Naive thymus-derived CD8-positive, alpha-beta T cell (primary cell): Measurements from ENCODE around the gene ULK2. TPM values are rescaled to one million over a fixed set of nuclear protein-coding genes. Genes with fewer than 3 reads are reported as not detected.
"Not testable (repeated sequence)": the region's sequence is repeated elsewhere in the genome, so short reads cannot be mapped to it uniquely, and the experiment has no call there.

Experiments
- ATAC-seq, 2 donors: fragments of 150-1000 bp; cut with Tn5 transposase in 1 of 2; sonication (Bioruptor Pico), chemical (Tn5 transposase) in 1 of 2; 1 replicate in 1 of 2; 2 replicates in 1 of 2; pipeline ENCODE4 v1.10.0; 2021; ENCODE audit warnings: mild to moderate bottlenecking in 2 of 2, moderate library complexity in 2 of 2
- POLR2A ChIA-PET: fragments of 350-600 bp; sonication (Branson Sonifier 250); formaldehyde crosslinking; loops from one replicate; lab custom pipeline; 2021; ENCODE audit warnings: antibody characterized with exemption; lab: Charles Lee
- DNase-seq, 10 donors: peaks; one replicate each; pipeline versions ENCODE4 v3.0.0 to v3.0.0-alpha.2; 2020 to 2022
- H3K27ac Mint-ChIP-seq, 10 donors: one replicate each; pipeline ENCODE4 v1.8.0; 2020 to 2022; ENCODE audit warnings: mild to moderate bottlenecking in 10 of 10, mixed read lengths in 10 of 10, moderate library complexity in 4 of 10, inconsistent platforms in 1 of 10
- H3K27me3 Mint-ChIP-seq, 5 donors: one replicate each; pipeline ENCODE4 v1.8.0; 2021 to 2022; ENCODE audit warnings: mixed read lengths in 5 of 5
- H3K36me3 Mint-ChIP-seq, 3 donors: one replicate each; pipeline ENCODE4 v1.8.0; 2020 to 2022; ENCODE audit warnings: mixed read lengths in 3 of 3, mild to moderate bottlenecking in 2 of 3, inconsistent platforms in 1 of 3
- H3K4me1 Mint-ChIP-seq, 4 donors: one replicate each; pipeline ENCODE4 v1.8.0; 2021 to 2022; ENCODE audit warnings: mixed read lengths in 4 of 4
- H3K4me3 Mint-ChIP-seq, 10 donors: one replicate each; pipeline ENCODE4 v1.8.0; 2020 to 2022; ENCODE audit warnings: mild to moderate bottlenecking in 10 of 10, mixed read lengths in 10 of 10, moderate library complexity in 6 of 10, inconsistent platforms in 1 of 10
- H3K9me3 Mint-ChIP-seq, 9 donors: one replicate each; pipeline ENCODE4 v1.8.0; 2020 to 2022; ENCODE audit warnings: mixed read lengths in 9 of 9, mild to moderate bottlenecking in 3 of 9, inconsistent platforms in 1 of 9, moderate library complexity in 1 of 9
- polyA plus RNA-seq, 3 donors: library from polyadenylated mRNA; unstranded; fragments of 300-500 nt; fragmentation: Illumina TruSeq; gene quantifications; one replicate each; pipeline ENCODE4 v1.2.3, GENCODE V29; 2021
- total RNA-seq, 8 experiments: library from RNA in 2 of 8; stranded (reverse) in 2 of 8; gene quantifications; one replicate each; pipeline ENCODE4 v1.2.3 and lab custom pipeline; 2021 to 2026

The ULK2 gene
- total and polyA plus RNA-seq, 5 experiments from 2014 or later: 7.9 to 15.4 (median 12.2) TPM

- DNase-seq: no peak
- H3K27ac Mint-ChIP-seq: peak overlapping the region in 5 of 10 donors; percentile 17 to 67 (median 46)
- peaks cover 0 to 75% (median 33%) of the 10 kb centered on the region in 3 donors for H3K36me3 Mint-ChIP-seq
- H3K4me1 Mint-ChIP-seq: no peaks in the 10 kb centered on the region
- H3K27me3 Mint-ChIP-seq: no peaks in the 10 kb centered on the region
- no peak for ATAC-seq
- H3K9me3 Mint-ChIP-seq: no peaks in the 10 kb centered on the region
- POLR2A ChIA-PET: no interaction called here
- H3K4me3 Mint-ChIP-seq: no peak overlapping the region
Measured at GRCh38 chr17:19780846-19781245, 86.9 kb downstream of the ULK2 start.

DNA sequence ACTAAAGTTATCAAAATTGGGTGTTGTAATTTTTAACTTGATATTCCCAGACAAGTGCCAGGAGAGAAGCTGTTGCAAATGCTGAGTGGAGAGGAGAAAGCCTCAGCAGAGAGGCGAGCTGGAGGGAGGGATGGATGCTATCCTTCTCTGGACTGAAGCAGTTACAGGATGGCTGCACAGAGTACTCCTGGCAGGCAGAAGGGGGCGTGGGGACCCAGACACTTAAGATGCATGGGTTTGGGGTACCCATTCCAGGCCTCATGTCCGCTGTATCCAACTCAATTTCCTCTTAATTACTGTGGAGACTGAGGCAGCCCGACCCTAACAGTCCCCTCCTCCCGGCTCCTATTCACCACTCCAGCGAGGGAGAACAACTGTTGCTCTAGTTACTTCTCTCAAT, 94.2 kb downstream of the ULK2 start:
- DNase-seq (no peak), ATAC-seq (no peak)
- H3K36me3 Mint-ChIP-seq: peaks cover 0 to 33% (median 20%) of the 10 kb centered on the region in 3 donors
- POLR2A ChIA-PET: no interaction called here
- H3K27ac Mint-ChIP-seq: peak overlapping the region; percentile 9 to 98 (median 94)
- H3K27me3 Mint-ChIP-seq: no peaks in the 10 kb centered on the region
- no peaks in the 10 kb centered on the region for H3K9me3 Mint-ChIP-seq
- peak overlapping the region in 2 of 10 donors; percentile 77 to 86 for H3K4me3 Mint-ChIP-seq
- H3K4me1 Mint-ChIP-seq: peaks cover 29 to 53% (median 41%) of the 10 kb centered on the region in 4 donors

- POLR2A ChIA-PET: interaction anchor here (0.5 to 1.7 kb wide), 8 partner anchors 9 to 270 kb away, joined by 3 to 8 read pairs (median 3); partner anchors contain the start of genes AKAP10 and ALDH3A2
- ATAC-seq (peak; percentile 95 to 96), DNase-seq (peak in 8 of 10 donors; percentile 51 to 92 (median 76))
- Mint-ChIP-seq H3K4me1 (peaks cover 30 to 55% (median 44%) of the 10 kb centered on the region in 4 donors), H3K9me3 (no peaks in the 10 kb centered on the region), H3K27me3 (no peaks in the 10 kb centered on the region), H3K4me3 (peak overlapping the region; percentile 54 to 86 (median 72)), H3K36me3 (peaks cover 0 to 21% (median 15%) of the 10 kb centered on the region in 3 donors), H3K27ac (peak overlapping the region; percentile 81 to 98 (median 94))
Measured at GRCh38 chr17:19771971-19772630, 95.6 kb downstream of the ULK2 start.

GRCh38 chr17:19770985-19771735, 96.6 kb downstream of the ULK2 start:
- POLR2A ChIA-PET: interaction anchor here (0.6 to 1.7 kb wide), 7 partner anchors 8 to 1087 kb away, joined by 3 to 8 read pairs (median 3); partner anchors contain the start of genes AKAP10 and ALDH3A2

GRCh38 chr17:19769946-19770652, 97.6 kb downstream of the ULK2 start:
- Mint-ChIP-seq H3K27me3 (peaks cover 0 to 2% (median 0%) of the 10 kb centered on the region in 5 donors), H3K4me3 (no peak overlapping the region), H3K27ac (peak overlapping the region in 6 of 10 donors; percentile 34 to 96 (median 83)), H3K4me1 (peaks cover 35 to 56% (median 49%) of the 10 kb centered on the region in 4 donors), H3K9me3 (no peaks in the 10 kb centered on the region), H3K36me3 (peaks cover 0 to 2% (median under 1%) of the 10 kb centered on the region in 3 donors)
- DNase-seq (no peak), ATAC-seq (no peak)
- POLR2A ChIA-PET: interaction anchor here (0.9 kb wide), 1 partner anchor 125 kb away, joined by 3 read pairs; no protein-coding TSS in a partner anchor

More at GRCh38 chr17:19770985-19771735, 96.6 kb downstream of the ULK2 start:
- Mint-ChIP-seq H3K4me1 (peaks cover 36 to 58% (median 49%) of the 10 kb centered on the region in 4 donors), H3K36me3 (peaks cover 0 to 12% (median 7%) of the 10 kb centered on the region in 3 donors), H3K27me3 (no peaks in the 10 kb centered on the region), H3K4me3 (peak overlapping the region; percentile 51 to 86 (median 72)), H3K9me3 (no peaks in the 10 kb centered on the region), H3K27ac (peak overlapping the region; percentile 81 to 98 (median 94))
- ATAC-seq (no peak), DNase-seq (no peak)

- POLR2A ChIA-PET: interaction anchor here (1.2 kb wide), 1 partner anchor 120 kb away, joined by 3 read pairs; no protein-coding TSS in a partner anchor
- ATAC-seq (no peak), DNase-seq (no peak)
- Mint-ChIP-seq H3K27ac (peak overlapping the region in 1 of 10 donors; percentile 24), H3K36me3 (no peaks in the 10 kb centered on the region), H3K27me3 (peaks cover 0 to 6% (median 2%) of the 10 kb centered on the region in 5 donors), H3K4me1 (peaks cover 27 to 46% (median 40%) of the 10 kb centered on the region in 4 donors), H3K4me3 (no peak overlapping the region), H3K9me3 (no peaks in the 10 kb centered on the region)
Measured at GRCh38 chr17:19768046-19768782, 99.5 kb downstream of the ULK2 start.

DNA sequence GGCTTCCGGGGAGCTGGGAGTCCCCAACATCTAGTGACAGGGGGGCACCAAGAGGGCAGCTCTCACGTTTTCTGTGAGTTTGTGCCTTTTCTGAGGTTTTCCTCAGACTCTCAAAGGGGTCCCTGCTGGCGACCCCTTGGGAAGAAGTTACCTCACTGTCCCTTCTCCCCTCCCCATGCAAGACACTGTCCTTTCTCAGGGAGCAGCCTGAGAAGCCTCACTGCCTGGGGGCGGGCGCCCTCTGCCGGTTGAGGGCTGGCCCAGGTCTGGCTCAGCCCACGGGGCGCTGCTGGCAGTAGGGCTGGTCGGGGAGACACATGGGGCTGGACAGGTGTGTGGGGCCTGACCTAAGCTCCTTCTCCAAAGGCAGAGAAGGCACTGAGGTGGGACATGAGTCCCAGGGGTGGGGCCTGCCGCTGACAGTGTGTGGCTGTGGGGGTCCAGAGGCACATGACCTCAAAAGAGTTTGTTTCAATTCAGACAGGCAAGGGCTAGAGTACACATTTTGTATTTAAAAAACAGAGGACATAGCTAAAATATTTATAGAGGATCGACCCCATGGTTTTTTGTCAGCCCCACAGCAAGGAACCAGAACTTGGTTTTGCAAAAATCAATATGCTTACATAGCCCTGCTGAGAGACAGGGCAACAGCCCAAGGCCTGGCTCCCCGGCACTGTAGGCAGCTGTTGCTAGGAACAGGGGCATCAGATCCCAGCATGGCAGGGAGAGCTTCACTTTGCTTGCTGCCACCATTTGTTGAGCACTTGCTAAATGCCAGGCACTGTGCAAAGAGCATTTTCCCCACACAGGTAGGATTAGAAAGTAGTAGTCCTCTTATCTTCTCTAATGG, 101.1 kb downstream of the ULK2 start:
- Mint-ChIP-seq H3K36me3 (no peaks in the 10 kb centered on the region), H3K4me3 (peak overlapping the region in 3 of 10 donors; percentile 6 to 33 (median 9)), H3K27ac (peak overlapping the region in 6 of 10 donors; percentile 32 to 84 (median 58)), H3K4me1 (peaks cover 20 to 37% (median 27%) of the 10 kb centered on the region in 4 donors), H3K27me3 (peaks cover 0 to 8% (median 2%) of the 10 kb centered on the region in 5 donors), H3K9me3 (no peaks in the 10 kb centered on the region)
- ATAC-seq: peak; percentile 92 to 93
- DNase-seq: peak; percentile 50 to 85 (median 76)
- POLR2A ChIA-PET: interaction anchor here (0.7 to 1.2 kb wide), 5 partner anchors 59 to 255 kb away, joined by 3 to 5 read pairs (median 3); partner anchors contain the start of gene ALDH3A2

DNA sequence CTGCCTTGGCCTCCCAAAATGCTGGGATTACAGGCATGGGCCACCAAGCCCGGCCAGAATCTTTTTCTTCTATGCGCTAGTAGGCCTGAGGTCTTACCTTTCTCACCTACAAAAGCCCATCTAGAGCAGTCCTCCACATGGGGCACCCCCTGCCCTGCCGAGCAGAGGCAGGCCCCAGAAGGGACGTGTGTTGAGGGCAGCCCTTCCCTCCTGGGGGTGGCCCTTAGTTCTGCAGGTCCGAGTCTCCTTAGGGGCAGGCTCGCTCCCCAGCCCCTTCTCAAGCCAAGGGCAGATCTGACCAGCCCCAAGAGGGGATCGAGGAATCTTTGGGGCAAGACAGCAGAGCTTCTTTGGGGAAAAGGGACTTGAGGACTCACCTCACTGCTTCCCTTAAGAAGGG, 101.7 kb downstream of the ULK2 start:
- Mint-ChIP-seq H3K27me3 (peaks cover 0 to 8% (median 2%) of the 10 kb centered on the region in 5 donors), H3K36me3 (no peaks in the 10 kb centered on the region), H3K4me1 (peaks cover 14 to 31% (median 21%) of the 10 kb centered on the region in 4 donors), H3K27ac (peak overlapping the region in 1 of 10 donors; percentile 37), H3K9me3 (no peaks in the 10 kb centered on the region), H3K4me3 (no peak overlapping the region)
- POLR2A ChIA-PET: interaction anchor here (1.1 to 1.2 kb wide), 4 partner anchors 117 to 254 kb away, joined by 3 to 5 read pairs (median 4); partner anchors contain the start of gene ALDH3A2
- ATAC-seq: no peak
- peak in 1 of 10 donors; percentile 40 for DNase-seq

DNA sequence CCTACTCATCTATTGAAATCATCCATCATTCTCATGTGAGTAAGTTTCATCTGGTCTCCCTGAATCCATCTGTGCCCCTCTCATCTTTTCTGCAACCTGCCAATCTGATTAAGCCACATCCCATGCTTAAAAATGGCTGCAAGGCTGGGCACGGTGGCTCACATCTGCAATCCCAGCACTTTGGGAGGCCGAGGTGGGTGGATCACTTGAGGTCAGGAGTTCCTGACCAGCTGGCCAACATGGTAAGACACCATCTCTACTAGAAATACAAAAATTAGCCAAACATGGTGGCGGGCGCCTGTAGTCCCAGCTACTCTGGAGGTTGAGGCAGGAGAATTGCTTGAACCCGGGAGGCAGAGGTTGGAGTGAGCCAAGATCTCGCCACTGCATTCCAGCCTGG, 103.7 kb downstream of the ULK2 start:
- not testable (repeated sequence) for DNase-seq, H3K4me3 Mint-ChIP-seq, ATAC-seq, H3K27ac Mint-ChIP-seq, H3K36me3 Mint-ChIP-seq, H3K27me3 Mint-ChIP-seq, H3K9me3 Mint-ChIP-seq
- peaks cover 8 to 19% (median 12%) of the 10 kb centered on the region in 4 donors for H3K4me1 Mint-ChIP-seq
- POLR2A ChIA-PET: interaction anchor here (0.9 to 1.7 kb wide), 3 partner anchors 115 to 401 kb away, joined by 4 to 8 read pairs (median 4); partner anchors contain the start of gene ALDH3A2

DNA sequence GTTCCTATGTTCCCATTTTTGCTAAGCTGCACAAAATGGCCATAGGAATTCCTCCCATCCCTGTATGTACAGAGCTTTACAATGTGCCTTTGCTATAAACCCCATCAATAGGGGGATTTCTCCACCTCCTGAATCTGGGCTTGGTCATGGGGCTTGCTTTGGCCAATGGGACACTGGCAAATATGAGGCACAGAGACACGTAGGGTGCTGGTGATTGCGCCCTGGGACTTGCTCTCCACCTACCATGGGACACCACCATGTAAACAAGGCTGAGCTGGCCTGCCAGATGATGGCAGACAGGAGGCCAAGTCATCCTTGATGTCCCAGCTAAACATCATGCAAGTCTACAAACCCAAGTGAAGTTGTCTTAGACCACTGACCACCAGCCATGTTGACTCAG, 104.3 kb downstream of the ULK2 start:
- no peaks in the 10 kb centered on the region for H3K9me3 Mint-ChIP-seq
- peaks cover 3 to 8% (median 8%) of the 10 kb centered on the region in 5 donors for H3K27me3 Mint-ChIP-seq
- DNase-seq (peak in 1 of 10 donors; percentile 24), ATAC-seq (no peak)
- H3K4me1 Mint-ChIP-seq: peaks cover 8 to 19% (median 12%) of the 10 kb centered on the region in 4 donors
- POLR2A ChIA-PET: interaction anchor here (0.7 to 2.3 kb wide), 4 partner anchors 9 to 247 kb away, joined by 3 to 16 read pairs (median 4); partner anchors contain the start of gene ALDH3A2
- no peaks in the 10 kb centered on the region for H3K36me3 Mint-ChIP-seq
- H3K4me3 Mint-ChIP-seq: no peak overlapping the region
- H3K27ac Mint-ChIP-seq: peak overlapping the region in 2 of 10 donors; percentile 36 to 63
